ENCODE data around the gene APC2.

- no peak for TF ChIP-seq CTCF (IDR thresholded peaks at IDR 0.05)
- no peak for TF ChIP-seq EZH2 (IDR thresholded peaks at IDR 0.05; ENCODE audit: borderline replicate concordance, insufficient read depth, low read depth, low read length, poor library complexity, severe bottlenecking)
Observed at GRCh38 chr19:1516395-1516753, 66.5 kb downstream of the APC2 start.
